GM18951 (cell line): ENCODE measurements around the gene OTUD7B.
"Not testable (repeated sequence)": the region's sequence is repeated elsewhere in the genome, so short reads cannot be mapped to it uniquely, and the experiment has no call there.

Experiments used
- POLR2A ChIP-seq: IDR thresholded peaks from 4 replicates; pipeline ENCODE4 v1.6.1; 2011; ENCODE audit warnings: mild to moderate bottlenecking; ENCODE audit not compliant: insufficient read length, insufficient read depth; ENCODE audit errors: extremely low read depth
- in situ Hi-C: fragments of 300-500 bp; cut with MboI; formaldehyde crosslinking; loops from one replicate; pipeline ENCODE4 v1.12.0; 2022; ENCODE audit warnings: low sequenced_read_pairs, mixed read lengths, inconsistent platforms; ENCODE audit not compliant: unreplicated experiment

The OTUD7B gene

DNA sequence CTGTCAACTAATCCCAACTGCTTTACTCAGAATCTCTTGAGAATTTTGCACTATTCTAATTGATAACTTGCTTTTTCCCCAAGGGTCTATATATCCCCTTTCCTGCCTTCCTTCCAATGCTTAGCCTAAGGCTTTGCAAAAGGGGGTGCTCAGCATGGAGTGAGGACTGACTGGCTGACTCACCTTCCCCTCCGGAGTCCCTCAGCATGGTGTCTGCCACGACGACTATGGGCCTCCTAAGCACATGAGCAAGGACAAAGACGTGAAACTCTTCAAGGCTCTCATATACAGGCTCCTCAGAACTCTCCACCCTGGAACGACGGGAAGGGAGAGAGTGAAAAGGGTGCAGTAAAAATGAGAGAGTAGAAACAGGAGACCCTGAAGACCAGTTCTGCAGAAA is 60.6 kb downstream of the OTUD7B start:
- no peak for TF ChIP-seq POLR2A
- in situ Hi-C loops, result no loop called here

DNA sequence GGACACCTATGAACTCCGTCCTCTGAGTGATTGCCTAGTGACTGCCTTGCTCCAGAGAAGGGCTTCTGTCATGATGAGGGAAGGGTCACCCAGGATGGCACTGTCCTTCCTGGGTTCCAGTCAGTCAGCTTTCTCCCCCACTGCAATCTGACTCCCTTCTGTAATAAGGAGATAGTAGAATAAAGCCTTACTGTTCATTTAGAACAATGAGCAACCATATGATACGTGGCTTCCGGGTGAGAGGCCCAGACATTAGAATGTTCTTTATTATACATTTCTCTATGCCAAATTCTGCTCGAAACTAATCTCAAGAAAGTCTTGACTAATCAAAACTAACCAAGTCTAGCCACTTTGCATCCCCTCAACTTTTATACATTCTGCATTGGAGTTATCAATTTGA is 65.3 kb downstream of the OTUD7B start:
- TF ChIP-seq POLR2A, result no peak
- in situ Hi-C loops, result no loop called here

DNA sequence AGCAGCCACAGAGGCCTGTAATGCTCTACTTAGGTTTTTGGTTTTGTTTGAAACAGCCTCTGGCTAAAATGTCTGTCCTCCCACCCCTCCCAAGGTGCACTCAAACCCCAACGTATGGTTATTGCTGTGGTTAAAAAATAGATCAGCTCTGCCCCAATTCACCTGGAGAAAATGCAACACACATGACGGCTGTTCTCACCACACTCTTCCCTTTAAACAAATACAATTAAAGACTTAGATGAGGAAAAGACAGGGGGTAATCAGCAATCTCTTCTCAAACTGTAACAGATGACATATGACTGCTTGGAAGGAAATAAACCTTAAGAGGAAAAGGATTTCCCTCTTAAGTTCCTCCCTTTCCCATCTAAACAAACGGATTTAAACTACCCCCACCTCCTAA is 67.6 kb downstream of the OTUD7B start:
- in situ Hi-C loops, result no loop called here
- TF ChIP-seq POLR2A, result no peak

DNA sequence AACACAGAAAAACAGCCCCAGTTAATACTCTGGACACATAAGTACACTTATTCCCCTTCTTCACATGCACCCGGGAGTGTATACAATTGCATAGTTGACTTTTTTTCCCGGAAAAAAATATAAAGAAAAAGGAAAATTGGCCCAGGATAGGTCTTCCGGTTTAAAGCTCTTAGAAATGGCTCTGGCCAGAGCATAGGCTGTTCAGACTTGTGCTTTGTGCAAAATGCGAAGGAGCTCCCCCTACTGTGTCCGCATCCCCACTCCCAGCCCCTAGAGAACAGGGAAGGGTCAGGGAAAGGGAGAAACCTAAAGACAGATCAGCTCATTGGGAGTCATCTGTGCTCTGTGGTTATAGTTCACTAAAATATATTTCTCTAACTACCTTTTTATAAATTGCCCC is 68.3 kb downstream of the OTUD7B start:
- no peak for TF ChIP-seq POLR2A
- in situ Hi-C loops, result no loop called here

DNA sequence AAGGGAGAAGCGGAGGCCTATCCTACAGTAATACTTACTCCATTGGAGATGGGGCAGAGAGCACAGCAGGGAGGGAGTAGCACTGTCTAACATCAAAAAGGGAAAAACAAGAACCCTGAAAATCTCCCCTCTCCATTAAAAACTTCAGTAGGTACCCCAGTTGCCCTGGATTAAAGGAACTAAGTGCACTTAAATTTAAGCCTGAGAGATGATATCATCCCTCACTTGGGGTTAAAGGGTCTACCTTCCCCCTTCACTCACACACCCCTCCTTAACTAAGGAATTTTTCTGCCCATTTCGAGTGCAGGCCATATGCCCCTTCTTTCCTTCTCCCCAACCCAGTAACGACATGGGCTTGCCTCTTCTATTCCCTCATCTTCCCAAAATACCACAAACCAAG is 70.1 kb downstream of the OTUD7B start:
- in situ Hi-C loops, result no loop called here
- TF ChIP-seq POLR2A, result no peak

DNA sequence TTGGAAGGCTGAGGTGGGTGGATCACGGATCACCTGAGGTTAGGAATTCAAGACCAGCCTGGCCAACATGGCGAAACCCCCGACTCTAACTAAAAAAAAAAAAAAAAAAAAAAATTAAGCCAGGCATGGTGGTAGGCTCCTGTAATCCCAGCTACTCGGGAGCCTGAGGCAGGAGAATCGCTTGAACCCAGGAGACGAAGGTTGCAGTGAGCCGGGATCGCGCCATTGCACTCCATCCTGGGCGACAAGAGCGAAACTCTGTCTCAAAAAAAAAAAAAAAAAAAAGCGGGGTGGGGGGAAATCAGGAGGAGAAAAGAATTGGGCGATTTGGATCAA is 71.9 kb downstream of the OTUD7B start:
- in situ Hi-C loops, result not testable (repeated sequence)

GRCh38 chr1:149937759-149938158 is 72.8 kb downstream of the OTUD7B start:
- in situ Hi-C loops, result no loop called here
- TF ChIP-seq POLR2A, result no peak

GRCh38 chr1:149936992-149937705 is 73.4 kb downstream of the OTUD7B start:
- no peak for TF ChIP-seq POLR2A
- in situ Hi-C loops, result no loop called here

DNA sequence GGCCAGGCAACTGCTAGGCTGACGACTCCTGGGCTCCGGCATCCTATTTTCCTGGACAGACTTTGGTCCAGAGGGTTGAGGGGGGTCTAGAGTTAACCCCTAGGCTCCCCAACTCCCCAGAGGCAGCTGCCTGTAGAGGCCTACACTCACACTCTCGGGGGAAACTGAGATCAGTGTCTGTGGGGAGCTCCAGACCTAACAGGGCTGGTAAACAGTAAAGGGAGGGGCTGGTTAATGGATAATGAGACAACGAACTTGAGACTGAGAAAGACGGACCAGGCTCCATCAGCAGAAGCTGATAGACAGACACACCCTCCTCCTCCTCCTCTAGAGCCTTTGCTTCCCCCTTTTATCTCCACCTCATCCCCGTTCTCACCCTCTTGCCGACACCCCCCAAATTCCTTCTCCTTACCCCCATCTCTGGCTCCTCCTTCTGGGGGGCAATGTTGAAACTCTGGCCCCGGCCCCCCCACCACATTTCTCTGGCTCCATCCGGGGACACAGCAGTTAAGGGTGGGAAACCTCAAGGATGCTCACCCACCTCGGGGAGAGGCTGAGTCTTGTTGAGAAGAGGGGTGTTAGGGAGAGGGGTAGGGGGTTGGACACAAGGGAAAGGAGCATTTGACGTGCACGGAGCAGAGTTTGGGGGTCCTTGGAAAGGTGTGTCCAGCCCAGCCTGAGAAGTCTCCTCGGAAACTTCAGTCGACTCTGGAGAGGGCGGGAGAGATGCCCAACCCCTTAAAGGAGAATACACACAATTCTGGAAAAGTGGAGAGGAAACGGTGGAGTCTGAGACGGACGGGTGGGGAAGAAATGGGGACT is 74.1 kb downstream of the OTUD7B start, which contains the start of gene MTMR11:
TSS of gene MTMR11 (minus strand) at position 710 of the 822 bp plus-strand sequence. CDS start at position 478, 232 bp downstream.
- no peak for TF ChIP-seq POLR2A
- in situ Hi-C loops, result no loop called here

DNA sequence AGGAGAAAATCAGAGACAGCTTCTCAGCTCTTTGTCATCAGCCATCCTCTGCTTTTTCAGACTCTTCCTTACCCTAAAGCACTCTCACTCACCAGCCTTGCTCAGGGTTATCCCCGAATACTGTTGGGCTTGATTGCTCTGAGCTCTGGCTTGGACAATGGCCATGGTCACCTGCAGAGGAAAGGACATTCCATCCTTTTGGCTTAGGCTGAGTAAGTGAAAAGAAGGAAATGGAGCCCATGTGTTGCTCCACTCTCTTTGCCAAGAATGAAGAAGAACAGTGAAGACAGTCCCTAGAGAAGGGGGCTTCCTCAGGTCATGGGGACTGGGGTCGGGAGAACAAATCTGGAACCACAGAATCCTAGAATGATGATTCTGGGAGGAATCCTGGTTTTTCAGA is 76.2 kb downstream of the OTUD7B start:
- in situ Hi-C loops, result no loop called here
- TF ChIP-seq POLR2A, result no peak

- no peak for TF ChIP-seq POLR2A
- in situ Hi-C loops, result no loop called here
These were observed 77.3 kb downstream of the OTUD7B start for GRCh38 chr1:149933208-149933607.

- no peak for TF ChIP-seq POLR2A
- in situ Hi-C loops, result no loop called here
These were observed 78.1 kb downstream of the OTUD7B start for GRCh38 chr1:149932474-149932873.

GRCh38 chr1:149931212-149931790 is 79.2 kb downstream of the OTUD7B start:
- in situ Hi-C loops, result no loop called here
- no peak for TF ChIP-seq POLR2A

DNA sequence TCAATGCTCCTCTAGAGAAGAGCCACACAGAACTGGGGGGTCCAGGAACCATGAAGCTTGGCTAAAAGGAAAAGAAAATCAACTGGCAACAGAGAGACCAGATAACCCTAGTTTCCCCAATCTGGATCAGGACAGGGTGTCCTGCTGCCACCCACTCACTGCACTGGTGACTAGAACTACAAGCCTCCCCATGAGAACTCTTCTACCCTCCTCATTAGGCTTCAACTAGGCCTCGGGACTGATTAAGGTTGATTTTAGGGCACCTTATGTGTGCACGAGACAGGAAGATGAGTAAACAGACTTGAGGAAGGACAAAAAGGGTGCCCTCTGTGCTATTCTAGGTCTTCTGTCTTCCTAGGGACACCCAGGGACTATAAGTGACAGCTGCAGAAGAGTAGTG is 80.7 kb downstream of the OTUD7B start:
- in situ Hi-C loops, result no loop called here
- no peak for TF ChIP-seq POLR2A

DNA sequence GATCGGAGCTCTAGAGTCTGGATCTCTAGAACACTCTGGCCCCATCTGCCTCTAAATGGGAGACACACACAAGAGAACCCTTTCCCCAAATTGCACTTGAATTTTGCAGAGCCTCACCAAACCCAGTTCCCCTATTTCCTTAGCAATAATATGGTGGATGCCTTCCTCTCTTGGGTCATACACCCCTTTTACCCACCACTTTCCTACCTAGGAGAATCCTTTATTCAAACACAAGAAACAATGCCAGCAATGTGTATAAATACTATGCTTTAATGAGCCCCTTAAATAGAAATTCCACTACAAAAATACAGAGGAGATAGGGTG is 82.2 kb downstream of the OTUD7B start:
- TF ChIP-seq POLR2A, result no peak
- in situ Hi-C loops, result no loop called here
